Activated CD8-positive, alpha-beta memory T cell treated with anti-CD3 and anti-CD28 coated beads, Interleukin-2, amount 50 U/mL, for 4 hours (primary cell): ENCODE results near the gene TP53.
"Not testable (repeated sequence)": the region's sequence is repeated elsewhere in the genome, so short reads cannot be mapped to it uniquely, and the experiment has no call there.

Source experiments
- DNase-seq: peaks from one replicate; pipeline ENCODE4 v3.0.0-alpha.2; 2020

Gene TP53

GRCh38 chr17:7629939-7630571, 57.2 kb downstream of the TP53 start, which contains the start of gene SHBG:
TSS of gene SHBG (plus strand) at chr17:7630135. CDS start at chr17:7630173, 38 bp downstream.
- no peak for DNase-seq

DNA sequence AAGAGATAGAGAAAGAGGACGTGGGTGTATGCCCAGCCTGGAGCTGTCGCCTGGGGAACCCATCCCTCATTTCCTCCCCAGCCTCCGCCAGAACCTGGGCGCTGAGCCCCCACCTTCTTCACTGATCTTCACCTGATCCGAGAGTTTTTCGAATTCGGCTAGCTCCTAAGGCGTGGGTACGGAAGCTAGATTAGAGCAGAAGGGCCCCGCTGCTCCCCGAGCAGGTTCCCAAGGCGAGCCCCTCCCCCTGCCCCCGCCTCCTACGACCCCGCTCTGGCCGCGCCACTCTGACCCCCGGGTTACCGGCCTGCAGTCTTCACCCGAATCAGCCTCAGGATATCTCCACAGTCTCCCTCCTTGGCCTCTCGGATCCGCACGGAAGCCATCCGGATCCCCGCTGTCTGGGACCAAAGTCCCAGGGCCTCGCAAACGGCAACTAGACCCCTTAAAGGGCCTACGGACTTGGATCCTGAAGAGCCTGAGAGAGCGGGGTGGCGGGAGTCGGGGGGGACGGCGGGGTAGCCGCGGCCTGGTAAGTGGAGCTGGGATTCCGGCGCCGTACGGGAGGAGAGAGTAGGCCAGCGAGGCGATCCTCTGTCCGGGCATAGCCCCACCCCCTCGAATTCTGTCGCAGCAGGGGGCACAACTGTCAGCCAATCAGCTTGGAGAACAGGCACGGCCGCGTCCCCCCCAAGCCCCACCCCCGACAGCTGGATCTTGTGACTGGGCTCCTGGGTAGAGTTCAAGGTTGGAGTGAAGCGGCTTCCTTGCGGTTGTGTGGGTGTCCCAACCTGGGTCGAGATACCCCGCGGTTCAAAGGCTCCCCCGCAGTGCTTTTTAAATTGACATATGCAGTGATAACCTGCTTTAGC, 59.8 kb downstream of the TP53 start, which contains the start of gene SAT2:
Gene SAT2 (minus strand): TSS at position 572 of the 872 bp plus-strand sequence. CDS start 186 bp downstream, at position 386.
- peak; percentile 85 for DNase-seq

GRCh38 chr17:7626956-7627249, 60.4 kb downstream of the TP53 start:
- no peak for DNase-seq

DNA sequence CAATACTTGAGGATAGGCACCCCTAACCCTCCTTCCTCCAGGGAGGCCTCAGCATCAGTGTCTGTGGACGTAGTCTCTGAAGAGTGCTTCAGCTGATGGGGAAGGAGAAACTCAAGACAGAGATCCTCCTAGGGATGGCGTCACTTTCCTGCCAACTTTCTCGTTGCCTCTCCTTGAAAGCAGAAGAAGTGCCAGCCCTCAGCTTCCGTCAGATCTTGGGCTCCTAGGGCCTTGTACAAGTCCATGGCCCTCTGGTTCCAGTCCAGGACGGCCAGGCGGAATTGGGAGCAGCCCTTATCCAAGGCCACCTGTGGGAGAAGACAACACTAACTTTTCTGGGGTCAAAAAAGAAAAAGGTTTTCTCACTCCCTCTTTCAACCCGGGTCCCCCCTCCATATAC, 61.0 kb downstream of the TP53 start:
- DNase-seq = no peak

GRCh38 chr17:7625749-7626148, 61.5 kb downstream of the TP53 start:
- DNase-seq = not testable (repeated sequence)

GRCh38 chr17:7623661-7624060, 63.6 kb downstream of the TP53 start:
- no peak for DNase-seq

DNA sequence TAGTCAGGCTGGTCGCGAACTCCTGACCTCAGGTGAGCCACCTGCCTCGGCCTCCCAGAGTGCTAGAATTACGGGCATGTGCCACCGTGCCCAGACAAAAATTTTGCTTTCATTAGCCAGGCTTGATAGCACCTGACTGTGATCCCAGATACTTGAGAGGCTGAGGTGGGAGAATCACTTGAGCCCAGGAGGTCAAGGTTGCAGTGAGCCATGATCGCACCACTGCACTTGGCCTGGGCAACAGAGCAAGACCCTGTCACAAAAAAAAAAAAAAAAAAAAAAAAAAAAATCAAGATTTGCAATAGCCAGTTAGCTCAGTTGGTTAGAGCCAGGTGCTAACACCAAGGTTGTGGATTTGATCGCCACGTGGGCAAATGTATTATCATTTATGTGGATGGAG, 66.5 kb downstream of the TP53 start:
- no peak for DNase-seq

GRCh38 chr17:7618608-7619007, 68.7 kb downstream of the TP53 start:
- DNase-seq = no peak
